Limb (tissue), 2 donors: ENCODE measurements around the gene GRK2.
"Not testable (repeated sequence)": the region's sequence is repeated elsewhere in the genome, so short reads cannot be mapped to it uniquely, and the experiment has no call there.

Experiments
- DNase-seq, 2 donors: peaks; one replicate each; pipeline ENCODE4 v3.0.0-alpha.2; 2016; ENCODE audit errors: extremely low spot score in 2 of 2

Gene GRK2

GRCh38 chr11:67266449-67267187, at the start of gene GRK2:
Gene GRK2 (plus strand): TSS chr11:67266473. CDS start chr11:67266700, 227 bp downstream.
- DNase-seq, result peak in 1 of 2 donors; percentile 62

GRCh38 chr11:67227726-67228125, 38.5 kb upstream of the GRK2 start:
- DNase-seq, result no peak

- DNase-seq, result no peak
These were observed 35.9 kb upstream of the GRK2 start for GRCh38 chr11:67230406-67230805.

- DNase-seq, result no peak
These were observed 35.4 kb upstream of the GRK2 start for GRCh38 chr11:67230886-67231285.

- no peak for DNase-seq
These were observed 32.6 kb upstream of the GRK2 start for GRCh38 chr11:67233584-67234190.

GRCh38 chr11:67234571-67234970, 31.7 kb upstream of the GRK2 start:
- DNase-seq, result not testable (repeated sequence)

- no peak for DNase-seq
These were observed 28.7 kb upstream of the GRK2 start for GRCh38 chr11:67237574-67237973.

GRCh38 chr11:67238894-67239782, 27.1 kb upstream of the GRK2 start:
- DNase-seq, result no peak

- peak; percentile 96 to 99 for DNase-seq
These were observed 26.3 kb upstream of the GRK2 start for GRCh38 chr11:67239783-67240575.

- peak; percentile 50 to 73 for DNase-seq
These were observed 25.5 kb upstream of the GRK2 start for GRCh38 chr11:67240576-67241389.

GRCh38 chr11:67242548-67242947, 23.7 kb upstream of the GRK2 start:
- no peak for DNase-seq

- DNase-seq, result no peak
These were observed 23.2 kb upstream of the GRK2 start for GRCh38 chr11:67243051-67243450.

GRCh38 chr11:67245046-67245445, 21.2 kb upstream of the GRK2 start:
- no peak for DNase-seq

GRCh38 chr11:67247946-67248550, 18.2 kb upstream of the GRK2 start:
- no peak for DNase-seq

GRCh38 chr11:67248653-67249052, 17.6 kb upstream of the GRK2 start:
- no peak for DNase-seq

GRCh38 chr11:67250059-67251043, 15.9 kb upstream of the GRK2 start:
- DNase-seq, result no peak

- DNase-seq, result no peak
These were observed 14.4 kb upstream of the GRK2 start for GRCh38 chr11:67251841-67252240.

GRCh38 chr11:67252831-67253239, 13.4 kb upstream of the GRK2 start:
- DNase-seq, result no peak
